ENCODE results near the gene MYPOP.

Gene MYPOP

GRCh38 chr19:45866400-45867176 lies 35.8 kb downstream of the MYPOP start:
- Histone ChIP-seq H2AFZ (ENCODE audit: low read depth, low read length) (no peak overlapping the region), H3K9ac (ENCODE audit: low read depth, low read length) (no peak overlapping the region), H3K79me2 (ENCODE audit: insufficient read depth, low read length) (peaks cover 13% of the 10 kb centered on the region), H3K4me1 (ENCODE audit: insufficient read depth, low read length) (peaks cover 15% of the 10 kb centered on the region), H3K27me3 (ENCODE audit: insufficient read depth, low read length, poor library complexity) (no peaks in the 10 kb centered on the region), H3K36me3 (ENCODE audit: insufficient read depth, low read length) (no peaks in the 10 kb centered on the region), H3K4me3 (ENCODE audit: low read depth in 1 of 2, low read length in 2 of 2) (no peak overlapping the region), H3K9me3 (ENCODE audit: insufficient read depth, low read length, severe bottlenecking) (no peaks in the 10 kb centered on the region), H3K27ac (ENCODE audit: low read length) (no peak overlapping the region), H4K20me1 (ENCODE audit: insufficient read depth, low read length) (no peaks in the 10 kb centered on the region), H3K4me2 (ENCODE audit: insufficient read depth, low read length) (no peak overlapping the region)
- DNase-seq (no peak), ATAC-seq (ENCODE audit: insufficient read depth, low read depth) (no peak)
- TF ChIP-seq EZH2 (IDR thresholded peaks at IDR 0.05; ENCODE audit: borderline replicate concordance, low read depth, low read length, severe bottlenecking) (no peak), CTCF (IDR thresholded peaks at IDR 0.05; ENCODE audit: borderline replicate concordance, extremely low read depth, low read length, poor library complexity, severe bottlenecking) (no peak)

DNA sequence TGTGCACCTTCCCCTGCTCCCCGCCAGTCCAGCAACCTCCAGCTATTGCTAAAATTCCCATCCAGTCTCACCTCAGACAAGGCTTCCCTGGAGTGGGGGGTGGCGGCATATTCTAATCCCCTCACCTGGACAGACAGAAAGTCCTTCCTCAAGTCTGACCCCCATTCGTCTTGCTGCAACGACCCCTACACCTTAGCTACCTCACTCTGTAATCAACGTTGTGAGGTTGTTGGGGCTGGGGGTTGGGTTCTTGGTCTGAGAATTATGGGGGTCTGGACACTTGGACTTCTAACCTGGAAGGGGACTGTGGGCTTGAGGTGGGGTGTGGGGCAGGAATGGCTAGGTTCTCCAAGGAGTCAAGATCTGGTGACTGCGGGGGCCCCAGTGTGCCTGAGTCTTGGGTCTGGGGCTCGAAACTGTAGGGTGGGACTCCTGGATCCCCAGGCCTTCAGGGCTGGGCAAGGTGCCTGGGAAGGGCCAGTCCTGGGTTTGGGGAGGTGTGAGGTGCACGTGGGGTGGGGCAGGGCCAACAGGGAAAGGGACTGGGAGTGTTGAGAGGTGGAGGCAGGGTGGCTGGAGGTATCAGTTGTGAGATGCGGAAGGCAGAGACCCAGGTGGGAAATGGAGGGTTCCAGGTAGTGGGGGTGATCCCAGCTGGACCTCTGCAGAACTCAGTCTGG lies 37.0 kb downstream of the MYPOP start:
- no peaks in the 10 kb centered on the region for H3K9me3 ChIP-seq (ENCODE audit: insufficient read depth, low read length, severe bottlenecking)
- no peak overlapping the region for H3K27ac ChIP-seq (ENCODE audit: low read length)
- no peaks in the 10 kb centered on the region for H3K27me3 ChIP-seq (ENCODE audit: insufficient read depth, low read length, poor library complexity)
- H2AFZ ChIP-seq (ENCODE audit: low read depth, low read length), result no peak overlapping the region
- peaks cover 26% of the 10 kb centered on the region for H3K4me1 ChIP-seq (ENCODE audit: insufficient read depth, low read length)
- ATAC-seq (ENCODE audit: insufficient read depth, low read depth) (no peak), DNase-seq (no peak)
- H4K20me1 ChIP-seq (ENCODE audit: insufficient read depth, low read length), result no peaks in the 10 kb centered on the region
- no peak overlapping the region for H3K4me2 ChIP-seq (ENCODE audit: insufficient read depth, low read length)
- no peak overlapping the region for H3K4me3 ChIP-seq (ENCODE audit: low read depth in 1 of 2, low read length in 2 of 2)
- H3K9ac ChIP-seq (ENCODE audit: low read depth, low read length), result no peak overlapping the region
- 0 out of 2 replicates have a peak, but pooled peaks cover 5% of the 10 kb centered on the region for H3K36me3 ChIP-seq (ENCODE audit: insufficient read depth, low read length)
- H3K79me2 ChIP-seq (ENCODE audit: insufficient read depth, low read length), result peaks cover 25% of the 10 kb centered on the region
- TF ChIP-seq CTCF (IDR thresholded peaks at IDR 0.05; ENCODE audit: borderline replicate concordance, extremely low read depth, low read length, poor library complexity, severe bottlenecking), result no peak
- TF ChIP-seq EZH2 (IDR thresholded peaks at IDR 0.05; ENCODE audit: borderline replicate concordance, low read depth, low read length, severe bottlenecking), result no peak

DNA sequence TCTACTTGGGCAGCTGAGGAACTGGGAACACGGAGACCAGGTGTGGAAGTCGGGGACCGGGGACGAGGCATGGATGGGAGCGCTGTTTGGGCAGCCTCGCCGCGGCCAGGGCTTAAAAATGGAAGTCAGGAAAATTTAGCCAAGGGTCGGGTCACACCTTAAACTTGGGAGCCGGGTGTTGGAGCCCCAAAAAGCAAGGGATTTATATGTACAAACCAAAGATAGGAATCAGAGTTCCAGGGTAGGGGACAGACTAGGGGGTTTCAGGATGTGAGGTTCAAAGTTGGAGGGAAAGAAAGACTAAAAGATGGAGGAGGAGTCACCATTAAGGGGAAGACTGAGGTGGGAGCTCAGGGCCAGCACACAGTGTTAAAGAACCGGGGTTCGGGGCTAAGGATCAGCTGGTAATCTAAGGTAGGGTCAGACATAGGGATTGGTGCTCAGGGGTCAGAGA lies 37.8 kb downstream of the MYPOP start:
- ATAC-seq (ENCODE audit: insufficient read depth, low read depth) (no peak), DNase-seq (no peak)
- H4K20me1 ChIP-seq (ENCODE audit: insufficient read depth, low read length), result no peaks in the 10 kb centered on the region
- H3K4me2 ChIP-seq (ENCODE audit: insufficient read depth, low read length), result no peak overlapping the region
- peaks cover 12% of the 10 kb centered on the region for H3K36me3 ChIP-seq (ENCODE audit: insufficient read depth, low read length)
- H3K9me3 ChIP-seq (ENCODE audit: insufficient read depth, low read length, severe bottlenecking), result no peaks in the 10 kb centered on the region
- H3K27ac ChIP-seq (ENCODE audit: low read length), result no peak overlapping the region
- peaks cover 26% of the 10 kb centered on the region for H3K4me1 ChIP-seq (ENCODE audit: insufficient read depth, low read length)
- no peak overlapping the region for H3K9ac ChIP-seq (ENCODE audit: low read depth, low read length)
- peaks cover 32% of the 10 kb centered on the region for H3K79me2 ChIP-seq (ENCODE audit: insufficient read depth, low read length)
- no peak overlapping the region for H3K4me3 ChIP-seq (ENCODE audit: low read depth in 1 of 2, low read length in 2 of 2)
- TF ChIP-seq CTCF (IDR thresholded peaks at IDR 0.05; ENCODE audit: borderline replicate concordance, extremely low read depth, low read length, poor library complexity, severe bottlenecking), result no peak
- TF ChIP-seq EZH2 (IDR thresholded peaks at IDR 0.05; ENCODE audit: borderline replicate concordance, low read depth, low read length, severe bottlenecking), result no peak
- no peaks in the 10 kb centered on the region for H3K27me3 ChIP-seq (ENCODE audit: insufficient read depth, low read length, poor library complexity)
- no peak overlapping the region for H2AFZ ChIP-seq (ENCODE audit: low read depth, low read length)

Data from DND-41 (cell line).